Tibial nerve (tissue), 4 donors: ENCODE results near the gene DCBLD2. TPM values are rescaled to one million over a fixed set of nuclear protein-coding genes. Genes with fewer than 3 reads are reported as not detected.
"Not testable (repeated sequence)": the region's sequence is repeated elsewhere in the genome, so short reads cannot be mapped to it uniquely, and the experiment has no call there.

Experiments used
- DNase-seq, 2 donors: peaks; one replicate each; pipeline ENCODE4 v3.0.0-alpha.2; 2019; ENCODE audit warnings: low spot score in 2 of 2
- H3K27ac ChIP-seq, 4 donors: fragments of 200-600 bp; sonication (generic) in 3 of 4; one replicate each; pipeline ENCODE4 v1.5.1; 2017 to 2019; ENCODE audit warnings: mild to moderate bottlenecking in 1 of 4
- H3K27me3 ChIP-seq, 2 donors: fragments of 200-600 bp; sonication (generic) in 1 of 2; one replicate each; pipeline versions ENCODE4 v1.5.1 to v1.6.0; 2017 to 2019
- H3K36me3 ChIP-seq, 3 donors: fragments of 200-600 bp; sonication (generic); one replicate each; pipeline ENCODE4 v1.5.1; 2018 to 2019
- H3K4me1 ChIP-seq, 4 donors: fragments of 200-600 bp; sonication (generic) in 3 of 4; one replicate each; pipeline ENCODE4 v1.5.1; 2017 to 2019
- H3K4me3 ChIP-seq, 4 donors: fragments of 200-600 bp; sonication (generic) in 3 of 4; one replicate each; pipeline ENCODE4 v1.5.1; 2017 to 2019; ENCODE audit warnings: mild to moderate bottlenecking in 1 of 4, moderate library complexity in 1 of 4
- H3K9me3 ChIP-seq, 4 donors: fragments of 200-600 bp; sonication (generic) in 3 of 4; one replicate each; pipeline ENCODE4 v1.5.1; 2017 to 2019
- CTCF ChIP-seq, 5 experiments: fragments of 200-600 bp in 3 of 5; fragments of 450-650 bp in 2 of 5; sonication (generic) in 3 of 5; IDR thresholded peaks; one replicate each; pipeline ENCODE4 v1.5.1; 2016 to 2019; ENCODE audit warnings: antibody characterized with exemption in 5 of 5, mild to moderate bottlenecking in 3 of 5, moderate library complexity in 2 of 5
- EP300 ChIP-seq, 2 donors: sonication (generic); formaldehyde crosslinking; IDR thresholded peaks; one replicate each; pipeline ENCODE4 v1.6.1; 2017; ENCODE audit warnings: antibody characterized with exemption in 2 of 2, mild to moderate bottlenecking in 1 of 2
- POLR2A ChIP-seq, 2 donors: fragments of 450-650 bp; IDR thresholded peaks; one replicate each; pipeline ENCODE4 v1.6.1; 2017; ENCODE audit warnings: antibody characterized with exemption in 2 of 2, mild to moderate bottlenecking in 2 of 2, moderate library complexity in 2 of 2
- WGBS, 2 donors: methylation state at CpG; one replicate each; pipeline ENCODE4 v1.1.5; 2018; 5-methylcytosine and 5-hydroxymethylcytosine counted together
- total RNA-seq, 4 donors: library from RNA; depleted of rRNA; stranded (reverse); fragments of >200 nt; gene quantifications; one replicate each; pipeline ENCODE4 v1.1.0, GENCODE V29; 2016

The DCBLD2 gene
- total RNA-seq, 4 donors from 2014 or later: 37.8 to 51.9 (median 43.6) TPM

GRCh38 chr3:98874602-98875249 lies 26.8 kb downstream of the DCBLD2 start:
- Histone ChIP-seq H3K4me3 (no peak overlapping the region), H3K27me3 (no peaks in the 10 kb centered on the region)
- TF ChIP-seq EP300 (IDR thresholded peaks at IDR 0.05) (no peak), POLR2A (IDR thresholded peaks at IDR 0.05) (no peak), CTCF (IDR thresholded peaks at IDR 0.05) (no peak)

GRCh38 chr3:98869391-98869790 lies 32.1 kb downstream of the DCBLD2 start:
- Histone ChIP-seq H3K4me1 (no peaks in the 10 kb centered on the region), H3K27me3 (no peaks in the 10 kb centered on the region), H3K27ac (no peak overlapping the region), H3K36me3 (peaks cover 0 to 9% (median 0%) of the 10 kb centered on the region in 3 donors), H3K4me3 (no peak overlapping the region), H3K9me3 (peaks cover 0 to 10% (median 0%) of the 10 kb centered on the region in 4 donors)
- 64 to 73% methylated on average over 3 of the region's 3 CpGs for WGBS, 2 donors
- no peak for DNase-seq
- TF ChIP-seq POLR2A (IDR thresholded peaks at IDR 0.05) (no peak), CTCF (IDR thresholded peaks at IDR 0.05) (no peak), EP300 (IDR thresholded peaks at IDR 0.05) (no peak)

More at GRCh38 chr3:98874602-98875249, 26.8 kb downstream of the DCBLD2 start:
- Histone ChIP-seq H3K4me1 (no peaks in the 10 kb centered on the region), H3K36me3 (peaks cover 0 to 11% (median 0%) of the 10 kb centered on the region in 3 donors), H3K27ac (no peak overlapping the region), H3K9me3 (no peaks in the 10 kb centered on the region)
- no peak for DNase-seq
- 87 to 95% methylated on average over 6 of the region's 6 CpGs for WGBS, 2 donors

GRCh38 chr3:98857971-98858370 lies 43.5 kb downstream of the DCBLD2 start:
- H3K27ac ChIP-seq, H3K4me3 ChIP-seq, DNase-seq, H3K27me3 ChIP-seq: not testable (repeated sequence)
- WGBS, 2 donors: 93 to 99% methylated on average over 11 to 21 of the region's 21 CpGs
- Histone ChIP-seq H3K36me3 (peaks cover 0 to 34% (median 0%) of the 10 kb centered on the region in 3 donors), H3K9me3 (peaks cover 0 to 42% (median 3%) of the 10 kb centered on the region in 4 donors), H3K4me1 (peaks cover 0 to 12% (median 2%) of the 10 kb centered on the region in 4 donors)

- H3K4me1 ChIP-seq: peaks cover 0 to 12% (median 2%) of the 10 kb centered on the region in 4 donors
- H3K27me3 ChIP-seq, DNase-seq, H3K27ac ChIP-seq, H3K4me3 ChIP-seq: not testable (repeated sequence)
- peaks cover 0 to 34% (median 0%) of the 10 kb centered on the region in 3 donors for H3K36me3 ChIP-seq
- 88 to 96% methylated on average over 9 of the region's 9 CpGs for WGBS, 2 donors
- peaks cover 0 to 41% (median 3%) of the 10 kb centered on the region in 4 donors for H3K9me3 ChIP-seq
Observed at GRCh38 chr3:98857258-98857657, 44.2 kb downstream of the DCBLD2 start.

- Histone ChIP-seq H3K27ac (peak overlapping the region in 1 of 4 donors; percentile 28), H3K36me3 (peaks cover 0 to 34% (median 0%) of the 10 kb centered on the region in 3 donors), H3K27me3 (no peaks in the 10 kb centered on the region), H3K4me1 (peaks cover 0 to 12% (median 2%) of the 10 kb centered on the region in 4 donors), H3K4me3 (no peak overlapping the region), H3K9me3 (peaks cover 0 to 41% (median 3%) of the 10 kb centered on the region in 4 donors)
- 87 to 93% methylated on average over 8 of the region's 8 CpGs for WGBS, 2 donors
- DNase-seq: no peak
- TF ChIP-seq CTCF (IDR thresholded peaks at IDR 0.05) (no peak), EP300 (IDR thresholded peaks at IDR 0.05) (no peak), POLR2A (IDR thresholded peaks at IDR 0.05) (no peak)
Observed at GRCh38 chr3:98856724-98857123, 44.8 kb downstream of the DCBLD2 start.

- DNase-seq: no peak
- H3K4me1 ChIP-seq: peaks cover 0 to 12% (median 2%) of the 10 kb centered on the region in 4 donors
- peak overlapping the region in 2 of 4 donors; percentile 5 to 28 for H3K27ac ChIP-seq
- WGBS, 2 donors: 32 to 40% methylated on average over 1 of the region's 1 CpG
- peaks cover 0 to 34% (median 0%) of the 10 kb centered on the region in 3 donors for H3K36me3 ChIP-seq
- TF ChIP-seq CTCF (IDR thresholded peaks at IDR 0.05): no peak
- peaks cover 0 to 41% (median 3%) of the 10 kb centered on the region in 4 donors for H3K9me3 ChIP-seq
- no peaks in the 10 kb centered on the region for H3K27me3 ChIP-seq
- no peak overlapping the region for H3K4me3 ChIP-seq
Observed at GRCh38 chr3:98855806-98856400, 45.6 kb downstream of the DCBLD2 start.
